ENCODE results near the gene BTN1A1.

The BTN1A1 gene

DNA sequence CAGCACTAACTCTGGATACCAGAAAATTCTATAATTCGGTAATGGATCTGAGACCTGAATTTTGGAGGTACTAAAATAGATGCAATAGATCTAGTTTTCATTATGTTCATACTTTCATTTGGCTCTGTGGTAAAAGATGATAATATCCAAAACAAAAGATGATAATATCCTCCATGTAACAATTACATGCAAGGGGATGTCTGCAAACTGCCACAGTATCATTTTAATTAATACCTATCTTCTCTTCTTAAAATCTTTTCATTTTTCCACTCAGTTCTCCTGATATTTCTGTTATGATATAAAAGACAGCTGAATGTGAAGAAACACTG lies 26.7 kb upstream of the BTN1A1 start:
- H3K27ac ChIP-seq = peak overlapping the region; percentile 89
- no peak for DNase-seq
- in situ Hi-C loops (cut with HindIII; ENCODE audit: low pct_ligation_motif_present, low sequenced_read_pairs) = no loop called here

DNA sequence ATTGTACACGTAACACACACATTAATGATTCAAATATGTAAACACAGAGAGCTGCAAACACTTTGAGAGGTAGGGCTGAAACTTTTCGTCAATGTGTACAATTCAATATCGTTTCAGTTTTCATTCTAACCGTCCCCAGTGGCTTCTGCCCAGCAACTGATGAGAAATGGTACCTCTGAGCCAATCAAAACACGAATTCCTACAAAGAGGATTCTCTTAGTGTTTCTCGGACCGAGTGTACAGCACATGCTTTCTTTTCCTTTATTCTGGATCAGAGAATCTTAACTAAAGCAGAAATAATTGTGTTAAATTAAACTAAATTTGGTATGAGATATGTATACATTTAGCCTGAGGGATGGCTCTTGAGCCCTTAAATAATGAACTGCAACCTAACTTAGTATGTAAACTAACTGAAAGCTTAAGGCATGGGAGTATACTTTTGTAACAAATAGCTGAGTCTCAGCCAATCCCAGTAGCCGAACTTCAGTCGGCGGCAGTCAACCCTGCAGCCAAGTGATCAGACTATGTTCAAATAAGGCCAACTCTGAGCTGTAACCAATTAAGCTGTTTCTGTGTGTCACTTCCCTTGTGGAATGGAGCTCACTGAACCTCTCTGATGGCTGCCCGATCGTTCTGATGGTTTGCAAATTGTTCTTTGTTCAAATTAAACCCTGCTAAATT lies 26.2 kb upstream of the BTN1A1 start:
- Histone ChIP-seq H3K4me3 (ENCODE audit: low read depth, low read length) (peak overlapping the region; percentile 47), H3K27ac (peak overlapping the region; percentile 89), H3K36me3 (replicated peaks) (peaks cover 3% of the 10 kb centered on the region), H3K27me3 (replicated peaks) (no peaks in the 10 kb centered on the region)
- peak; percentile 92 for DNase-seq
- TF ChIP-seq, protein P1, sequence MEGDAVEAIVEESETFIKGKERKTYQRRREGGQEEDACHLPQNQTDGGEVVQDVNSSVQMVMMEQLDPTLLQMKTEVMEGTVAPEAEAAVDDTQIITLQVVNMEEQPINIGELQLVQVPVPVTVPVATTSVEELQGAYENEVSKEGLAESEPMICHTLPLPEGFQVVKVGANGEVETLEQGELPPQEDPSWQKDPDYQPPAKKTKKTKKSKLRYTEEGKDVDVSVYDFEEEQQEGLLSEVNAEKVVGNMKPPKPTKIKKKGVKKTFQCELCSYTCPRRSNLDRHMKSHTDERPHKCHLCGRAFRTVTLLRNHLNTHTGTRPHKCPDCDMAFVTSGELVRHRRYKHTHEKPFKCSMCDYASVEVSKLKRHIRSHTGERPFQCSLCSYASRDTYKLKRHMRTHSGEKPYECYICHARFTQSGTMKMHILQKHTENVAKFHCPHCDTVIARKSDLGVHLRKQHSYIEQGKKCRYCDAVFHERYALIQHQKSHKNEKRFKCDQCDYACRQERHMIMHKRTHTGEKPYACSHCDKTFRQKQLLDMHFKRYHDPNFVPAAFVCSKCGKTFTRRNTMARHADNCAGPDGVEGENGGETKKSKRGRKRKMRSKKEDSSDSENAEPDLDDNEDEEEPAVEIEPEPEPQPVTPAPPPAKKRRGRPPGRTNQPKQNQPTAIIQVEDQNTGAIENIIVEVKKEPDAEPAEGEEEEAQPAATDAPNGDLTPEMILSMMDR (IDR thresholded peaks at IDR 0.05; ENCODE audit: low read depth, low read length, missing control alignments) = no peak
- in situ Hi-C loops (cut with HindIII; ENCODE audit: low pct_ligation_motif_present, low sequenced_read_pairs) = no loop called here

More for the DNA sequence above, 26.7 kb upstream of the BTN1A1 start:
- H3K36me3 ChIP-seq (replicated peaks) = peaks cover 8% of the 10 kb centered on the region
- no peaks in the 10 kb centered on the region for H3K27me3 ChIP-seq (replicated peaks)
- peak overlapping the region; percentile 47 for H3K4me3 ChIP-seq (ENCODE audit: low read depth, low read length)
- TF ChIP-seq, protein P1 (IDR thresholded peaks at IDR 0.05; ENCODE audit: low read depth, low read length, missing control alignments) = no peak

DNA sequence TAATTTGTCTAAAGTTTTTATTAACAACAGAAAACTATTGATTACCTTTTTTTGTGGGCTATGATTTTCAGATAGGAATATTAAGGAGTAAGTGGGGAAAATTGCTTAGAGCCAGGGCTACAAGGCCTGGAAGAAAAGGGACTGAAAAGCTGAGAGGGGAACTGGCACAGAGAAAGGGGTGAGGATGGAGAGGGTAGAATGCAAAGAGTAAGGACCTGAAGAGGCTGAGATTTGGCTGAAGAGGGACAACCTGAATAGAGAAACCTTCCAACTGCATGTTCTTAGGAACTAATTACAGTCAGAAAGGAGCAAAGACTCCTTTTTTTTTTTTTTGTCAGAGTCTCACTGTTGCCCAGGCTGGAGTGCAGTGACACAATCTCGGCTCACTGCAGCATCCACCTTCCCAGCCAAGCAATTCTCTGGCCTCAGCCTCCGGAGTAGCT lies 25.6 kb upstream of the BTN1A1 start:
- Histone ChIP-seq H3K4me3 (ENCODE audit: low read depth, low read length) (peak overlapping the region; percentile 47), H3K36me3 (replicated peaks) (no peaks in the 10 kb centered on the region), H3K27ac (peak overlapping the region; percentile 89), H3K27me3 (replicated peaks) (no peaks in the 10 kb centered on the region)
- DNase-seq = no peak
- TF ChIP-seq, protein P1 (IDR thresholded peaks at IDR 0.05; ENCODE audit: low read depth, low read length, missing control alignments) = no peak
- in situ Hi-C loops (cut with HindIII; ENCODE audit: low pct_ligation_motif_present, low sequenced_read_pairs) = no loop called here

DNA sequence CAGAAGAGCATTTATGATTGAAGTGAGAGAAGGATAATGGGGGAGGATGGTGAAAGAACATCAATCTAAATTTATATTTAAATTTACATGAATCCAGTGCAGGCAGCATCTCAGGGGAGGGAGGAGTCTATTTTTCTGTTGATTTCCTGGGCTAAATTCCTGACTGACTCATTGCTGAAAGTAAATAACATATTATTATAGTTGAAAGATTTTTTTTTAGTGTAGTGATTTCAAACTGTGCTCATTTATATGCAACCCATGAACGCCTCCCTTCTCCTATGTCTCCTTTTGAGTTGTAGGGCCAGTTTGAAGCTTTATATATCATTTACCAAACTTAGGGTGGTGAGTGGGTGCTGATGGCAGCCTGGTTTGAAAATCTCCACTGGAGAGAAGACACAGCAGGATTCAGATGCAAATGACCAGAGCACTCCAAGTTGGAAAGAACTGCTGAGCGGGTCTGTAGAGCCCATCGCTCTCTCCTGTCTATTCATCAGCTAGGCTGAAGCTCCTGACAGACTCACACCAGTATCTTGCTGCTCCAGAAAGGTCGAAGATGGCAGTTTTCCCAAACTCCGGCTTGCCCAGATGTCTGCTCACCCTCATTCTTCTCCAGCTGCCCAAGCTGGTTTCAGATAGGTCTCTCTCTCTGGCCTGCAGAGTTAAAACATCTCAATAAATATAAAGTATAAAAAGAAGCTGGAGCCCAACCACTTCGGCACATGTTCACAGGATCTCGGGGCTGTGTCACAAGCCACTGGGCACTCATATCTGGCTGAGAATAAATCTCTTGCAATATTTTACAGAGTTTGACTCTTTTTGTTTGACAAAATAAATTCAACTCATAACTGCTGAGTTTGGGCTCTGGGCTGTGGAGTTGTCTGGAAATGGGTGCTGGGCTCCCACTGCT lies 24.0 kb upstream of the BTN1A1 start:
- no peak for DNase-seq
- TF ChIP-seq, protein P1 (IDR thresholded peaks at IDR 0.05; ENCODE audit: low read depth, low read length, missing control alignments) = no peak
- H3K27me3 ChIP-seq (replicated peaks) = no peaks in the 10 kb centered on the region
- no peaks in the 10 kb centered on the region for H3K36me3 ChIP-seq (replicated peaks)
- in situ Hi-C loops (cut with HindIII; ENCODE audit: low pct_ligation_motif_present, low sequenced_read_pairs) = no loop called here
- no peak overlapping the region for H3K4me3 ChIP-seq (ENCODE audit: low read depth, low read length)
- no peak overlapping the region for H3K27ac ChIP-seq

DNA sequence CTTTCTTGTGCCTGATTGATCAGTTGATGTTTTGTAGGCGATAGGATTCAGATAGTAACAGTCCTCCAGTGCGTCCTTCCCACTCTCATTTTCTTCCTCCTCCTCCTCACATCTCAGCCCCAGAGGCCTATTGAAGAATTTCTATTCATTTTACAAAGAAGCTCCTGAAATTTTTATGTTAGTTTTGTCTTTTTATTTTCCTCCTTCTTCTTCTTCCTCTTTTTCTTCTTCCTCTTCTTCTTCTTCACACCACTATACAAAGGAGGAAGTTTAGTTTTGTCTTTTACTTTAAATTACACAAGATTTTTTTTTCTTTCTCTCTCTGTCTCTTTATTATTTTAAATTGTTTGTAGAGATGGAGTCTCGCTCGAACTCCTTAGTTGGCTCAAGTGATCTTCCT lies 23.2 kb upstream of the BTN1A1 start:
- H3K4me3 ChIP-seq (ENCODE audit: low read depth, low read length) = no peak overlapping the region
- TF ChIP-seq, protein P1 (IDR thresholded peaks at IDR 0.05; ENCODE audit: low read depth, low read length, missing control alignments) = no peak
- no peaks in the 10 kb centered on the region for H3K27me3 ChIP-seq (replicated peaks)
- no peak overlapping the region for H3K27ac ChIP-seq
- in situ Hi-C loops (cut with HindIII; ENCODE audit: low pct_ligation_motif_present, low sequenced_read_pairs) = no loop called here
- no peak for DNase-seq
- no peaks in the 10 kb centered on the region for H3K36me3 ChIP-seq (replicated peaks)

Data from brain microvascular endothelial cell (primary cell).